H1 (cell line): ENCODE measurements around the gene TMEM54. TPM values are rescaled to one million over a fixed set of nuclear protein-coding genes. Genes with fewer than 3 reads are reported as not detected.

Source experiments
- CTCF ChIA-PET: fragments of 300-600 bp; sonication (Branson Sonifier 250); formaldehyde crosslinking; loops from one replicate; lab custom pipeline; 2021; ENCODE audit not compliant: partially characterized antibody; lab: Charles Lee
- POLR2A ChIA-PET: fragments of 300-600 bp; sonication (Branson Sonifier 250); formaldehyde crosslinking; loops from one replicate; lab custom pipeline; 2021; ENCODE audit warnings: inconsistent platforms; ENCODE audit not compliant: partially characterized antibody; lab: Charles Lee
- DNase-seq, 2 experiments: peaks; one replicate each; pipeline versions ENCODE4 v3.0.0 to v3.0.0-alpha.2; 2010 to 2022; ENCODE audit warnings: low spot score in 2 of 2, low read depth in 1 of 2, mixed read lengths in 1 of 2
- FAIRE-seq: peaks from 2 replicates; lab custom pipeline; 2011; peaks lifted over from hg19 to GRCh38; lab: Jason Lieb, UNC
- H2AFZ ChIP-seq: 2 replicates; pipeline ENCODE4 v1.8.1; 2012; ENCODE audit warnings: low read length, inconsistent platforms
- H2AK5ac ChIP-seq: 2 replicates; pipeline ENCODE4 v1.6.1; 2013; ENCODE audit warnings: low read depth, low read length
- H2BK120ac ChIP-seq: replicated peaks from 2 replicates; pipeline ENCODE3; 2013; ENCODE audit warnings: low read depth, low read length, inconsistent platforms
- H2BK12ac ChIP-seq: 2 replicates; pipeline ENCODE4 v1.6.1; 2013; ENCODE audit warnings: low read depth, low read length
- H2BK15ac ChIP-seq: 2 replicates; pipeline ENCODE4 v1.6.1; 2013; ENCODE audit warnings: low read length
- H2BK20ac ChIP-seq: 2 replicates; pipeline ENCODE4 v1.6.1; 2013; ENCODE audit warnings: low read length
- H2BK5ac ChIP-seq: 2 replicates; pipeline ENCODE4 v1.6.1; 2013; ENCODE audit warnings: low read depth, low read length
- H3K14ac ChIP-seq: 2 replicates; pipeline ENCODE4 v1.6.1; 2013; ENCODE audit warnings: inconsistent platforms; ENCODE audit not compliant: insufficient read length
- H3K18ac ChIP-seq: 2 replicates; pipeline ENCODE4 v1.6.1; 2013; ENCODE audit warnings: low read length; ENCODE audit errors: extremely low read depth
- H3K23ac ChIP-seq: 2 replicates; pipeline ENCODE4 v1.6.1; 2013; ENCODE audit warnings: inconsistent platforms; ENCODE audit not compliant: insufficient read length
- H3K23me2 ChIP-seq: 2 replicates; pipeline ENCODE4 v1.6.1; 2013; ENCODE audit warnings: low read depth, low read length
- H3K27ac ChIP-seq: 2 replicates; pipeline ENCODE4 v1.6.1; 2011; ENCODE audit warnings: low read depth, low read length, inconsistent platforms
- H3K27me3 ChIP-seq, 4 experiments: replicated peaks in 1 of 4; 1 replicate in 1 of 4; 2 replicates in 3 of 4; pipeline versions ENCODE4 v1.6.1 to v1.8.1; 2011 to 2013; ENCODE audit warnings: low read length in 3 of 4, mild to moderate bottlenecking in 3 of 4, inconsistent platforms in 2 of 4, mixed read lengths in 2 of 4, moderate library complexity in 1 of 4; ENCODE audit not compliant: control insufficient read depth in 3 of 4, insufficient read depth in 3 of 4; ENCODE audit errors: extremely low read depth in 1 of 4
- H3K36me3 ChIP-seq, 4 experiments: 2 replicates each; pipeline versions ENCODE4 v1.6.1 to v1.8.1; 2011 to 2013; ENCODE audit warnings: mild to moderate bottlenecking in 4 of 4, low read length in 3 of 4, moderate library complexity in 2 of 4, control low read depth in 1 of 4, inconsistent platforms in 1 of 4; ENCODE audit not compliant: insufficient read depth in 4 of 4, control insufficient read depth in 2 of 4
- H3K4ac ChIP-seq: replicated peaks from 2 replicates; pipeline ENCODE3; 2013; ENCODE audit warnings: low read length, low read depth, mixed read lengths, inconsistent platforms; ENCODE audit not compliant: insufficient read length
- H3K4me1 ChIP-seq, 4 experiments: replicated peaks in 1 of 4; 1 replicate in 1 of 4; 2 replicates in 3 of 4; pipeline versions ENCODE4 v1.6.1 to v1.8.1; 2011 to 2013; ENCODE audit warnings: low read length in 3 of 4, inconsistent platforms in 2 of 4, mixed read lengths in 1 of 4; ENCODE audit not compliant: insufficient read depth in 4 of 4, control insufficient read depth in 3 of 4
- H3K4me2 ChIP-seq, 2 experiments: 2 replicates each; pipeline versions ENCODE4 v1.6.1 to v1.8.1; 2011 to 2013; ENCODE audit warnings: low read depth in 2 of 2, low read length in 2 of 2, control low read depth in 1 of 2, inconsistent platforms in 1 of 2, mild to moderate bottlenecking in 1 of 2; ENCODE audit not compliant: insufficient read depth in 1 of 2
- H3K4me3 ChIP-seq, 4 experiments: fragments of 200-600, 300-600 bp in 1 of 4; sonication (generic), shearing (Covaris generic), sonication (Bioruptor Twin) in 1 of 4; 2 replicates each; pipeline versions ENCODE4 v1.5.1 to v1.8.1; 2011 to 2016; ENCODE audit warnings: low read length in 4 of 4, low read depth in 3 of 4, control low read depth in 2 of 4, inconsistent platforms in 2 of 4, mild to moderate bottlenecking in 2 of 4, mixed read lengths in 1 of 4, moderate library complexity in 1 of 4; ENCODE audit not compliant: insufficient read depth in 2 of 4; ENCODE audit errors: extremely low read depth in 1 of 4
- H3K56ac ChIP-seq: replicated peaks from 2 replicates; pipeline ENCODE3; 2013; ENCODE audit warnings: low read depth, mild to moderate bottlenecking, mixed read lengths, low read length, inconsistent platforms; ENCODE audit not compliant: insufficient read length
- H3K79me1 ChIP-seq: 2 replicates; pipeline ENCODE4 v1.6.1; 2013; ENCODE audit warnings: low read depth, low read length, control low read depth
- H3K79me2 ChIP-seq, 2 experiments: 2 replicates each; pipeline versions ENCODE4 v1.6.1 to v1.8.1; 2012 to 2013; ENCODE audit warnings: low read length in 2 of 2, mild to moderate bottlenecking in 2 of 2, inconsistent platforms in 1 of 2; ENCODE audit not compliant: insufficient read depth in 2 of 2, control insufficient read depth in 1 of 2
- H3K9ac ChIP-seq, 4 experiments: replicated peaks in 1 of 4; 1 replicate in 1 of 4; 2 replicates in 3 of 4; pipeline versions ENCODE4 v1.6.1 to v1.8.1; 2011 to 2013; ENCODE audit warnings: low read depth in 3 of 4, low read length in 3 of 4, control low read depth in 2 of 4, mild to moderate bottlenecking in 2 of 4, moderate library complexity in 2 of 4, inconsistent platforms in 1 of 4; ENCODE audit errors: extremely low read depth in 1 of 4
- H3K9me3 ChIP-seq, 2 experiments: 2 replicates each; pipeline versions ENCODE4 v1.6.1 to v1.8.1; 2012 to 2013; ENCODE audit warnings: mild to moderate bottlenecking in 2 of 2, moderate library complexity in 2 of 2, control low read depth in 1 of 2, inconsistent platforms in 1 of 2, low read depth in 1 of 2, low read length in 1 of 2, mixed read lengths in 1 of 2; ENCODE audit not compliant: insufficient read depth in 2 of 2
- H4K20me1 ChIP-seq, 2 experiments: replicated peaks in 1 of 2; 2 replicates each; pipeline versions ENCODE3 to v1.8.1; 2011 to 2013; ENCODE audit warnings: inconsistent platforms in 2 of 2, low read length in 2 of 2, mild to moderate bottlenecking in 1 of 2; ENCODE audit not compliant: insufficient read depth in 2 of 2, control insufficient read depth in 1 of 2
- H4K5ac ChIP-seq: 2 replicates; pipeline ENCODE4 v1.6.1; 2013; ENCODE audit warnings: low read length, low read depth, mixed read lengths, inconsistent platforms; ENCODE audit not compliant: insufficient read length
- H4K8ac ChIP-seq: 2 replicates; pipeline ENCODE4 v1.8.0; 2013; ENCODE audit warnings: mild to moderate bottlenecking, moderate library complexity, low read length, inconsistent platforms; ENCODE audit not compliant: insufficient read depth; ENCODE audit errors: extremely low read depth
- H4K91ac ChIP-seq: replicated peaks from 2 replicates; pipeline ENCODE3; 2013; ENCODE audit warnings: low read length, mixed read lengths, inconsistent platforms; ENCODE audit not compliant: insufficient read length
- ATF3 ChIP-seq: IDR thresholded peaks from 2 replicates; pipeline ENCODE4 v1.6.1; 2011; ENCODE audit warnings: low read depth, mild to moderate bottlenecking, low read length; ENCODE audit not compliant: insufficient read depth
- EZH2 ChIP-seq: fragments of 200-600 bp; sonication (generic); IDR thresholded peaks from 2 replicates; pipeline ENCODE4 v1.7.1; 2012; ENCODE audit warnings: low read depth, mild to moderate bottlenecking, moderate library complexity, low read length, inconsistent platforms; ENCODE audit not compliant: severe bottlenecking
- SUZ12 ChIP-seq: fragments of 200-600 bp; sonication (generic); IDR thresholded peaks from 2 replicates; pipeline ENCODE4 v1.6.1; 2012; ENCODE audit warnings: mild to moderate bottlenecking, inconsistent platforms, low read length, moderate library complexity, mixed read lengths
- TEAD4 ChIP-seq: IDR thresholded peaks from 2 replicates; pipeline ENCODE4 v1.6.1; 2012; ENCODE audit warnings: low read depth, low read length, inconsistent platforms, mixed read lengths
- WGBS, 2 experiments: shearing (Covaris generic) in 1 of 2; methylation state at CpG; one replicate each; pipeline versions ENCODE4 v1.1.6 to v1.1.7; 2013 to 2015; ENCODE audit warnings: low lambda C conversion rate in 2 of 2, mixed read lengths in 2 of 2, inconsistent platforms in 1 of 2, low coverage in 1 of 2, missing lambda C conversion rate in 1 of 2; ENCODE audit not compliant: insufficient replicate concordance in 2 of 2, insufficient coverage in 1 of 2, insufficient read length in 1 of 2; ENCODE audit errors: extremely low coverage in 1 of 2, missing lambda C conversion rate in 1 of 2; 5-methylcytosine and 5-hydroxymethylcytosine counted together
- polyA plus RNA-seq, 7 experiments: library from polyadenylated mRNA; depleted of rRNA in 3 of 7; stranded (reverse) in 5 of 7; unstranded in 2 of 7; fragments of >200 nt in 5 of 7; fragments of 200-250 nt in 2 of 7; gene quantifications; 1 replicate in 5 of 7; 2 replicates in 1 of 7; 4 replicates in 1 of 7; pipeline versions ENCODE4 v1.2.1 to v1.2.3, GENCODE V29; 2011 to 2013; ENCODE audit warnings: missing spikeins in 2 of 7, mixed read lengths in 2 of 7
- total RNA-seq: library from RNA; stranded (reverse); fragmentation: NEBNext Ultra II Directional; extraction: Animal tissue kit (Norgen Biotek cat#: 25700); gene quantifications from 2 replicates; pipeline ENCODE4 v1.2.1, GENCODE V29; 2021

TMEM54 gene
- total and polyA plus RNA-seq, 2 of the 8 experiments (the other 6 are each of a cell fraction or from before 2014, with no cell fraction given): 9.5 to 58.7 TPM

GRCh38 chr1:32871364-32872191, 29.6 kb downstream of the TMEM54 start:
- Histone ChIP-seq H3K27ac (no peak overlapping the region), H2AK5ac (peak overlapping the region; percentile 8; the same call in 1 of the 2 replicates), H3K4ac (no peak overlapping the region), H3K9ac (no peak overlapping the region; a peak in 1 of 7 replicates), H2BK5ac (no peak overlapping the region), H4K5ac (no peak overlapping the region), H2BK120ac (no peak overlapping the region), H3K4me1 (peaks cover 6 to 31% (median 22%) of the 10 kb centered on the region in 4 experiments), H3K4me2 (peak overlapping the region; percentile 57 to 92), H2BK12ac (peak overlapping the region; percentile 60; the same call in 1 of the 2 replicates), H4K20me1 (peaks cover 0 to 2% of the 10 kb centered on the region in 2 experiments), H3K27me3 (peaks cover 6 to 35% (median 28%) of the 10 kb centered on the region in 4 experiments), H3K9me3 (no peaks in the 10 kb centered on the region), H3K79me2 (no peaks in the 10 kb centered on the region), H3K79me1 (no peaks in the 10 kb centered on the region), H3K56ac (no peak overlapping the region), H3K36me3 (no peaks in the 10 kb centered on the region; a peak in 1 of 8 replicates), H2AFZ (no peak overlapping the region), H3K14ac (no peak overlapping the region), H2BK15ac (no peak overlapping the region), H2BK20ac (no peak overlapping the region), H3K18ac (peak overlapping the region; percentile 57; the same call in 1 of the 2 replicates), H3K23me2 (peaks cover 6% of the 10 kb centered on the region; the same call in 1 of the 2 replicates), H3K23ac (no peak overlapping the region), H4K8ac (no peak overlapping the region), H4K91ac (peak overlapping the region; percentile 12), H3K4me3 (peak overlapping the region; percentile 28 to 65 (median 37); a peak in 6 of 8 replicates)
- WGBS, 2 experiments: 43% methylated on average over 13 of the region's 13 CpGs; no CpG with 5 or more reads in 1 of the 2 experiments
- FAIRE-seq (no peak), DNase-seq (no peak)
- ChIA-PET POLR2A (interaction anchor here (0.6 to 3.0 kb wide), 7 partner anchors 8 to 195 kb away, joined by 3 to 10 read pairs (median 4); partner anchors contain the start of genes HPCA, S100PBP and YARS1), CTCF (interaction anchor here (0.6 to 19.0 kb wide), 19 partner anchors 10 to 1896 kb away, joined by 3 to 382 read pairs (median 4); partner anchors contain the start of gene HPCA)
- TF ChIP-seq EZH2 (peak; percentile 50), ATF3 (no peak), TEAD4 (no peak), SUZ12 (peak; percentile 61; the same call in 1 of the 2 replicates)
